SK-N-SH treated with all-trans-retinoic acid at 6 μM for 48 hours (cell line): ENCODE results near the gene PLET1.

ENCODE experiments used
- ARNTL ChIP-seq: fragments of 450-650 bp; formaldehyde crosslinking; IDR thresholded peaks from 2 replicates; pipeline ENCODE4 v1.5.0; 2020; ENCODE audit warnings: low read depth, mild to moderate bottlenecking, moderate library complexity, borderline replicate concordance
- BACH2 ChIP-seq: fragments of 250-450 bp; sonication (Bioruptor Pico); IDR thresholded peaks from 2 replicates; pipeline ENCODE4 v1.9.0; 2021; ENCODE audit warnings: mild to moderate bottlenecking, borderline replicate concordance
- ESRRG ChIP-seq: fragments of 250-450 bp; sonication (Bioruptor Pico); IDR thresholded peaks from 2 replicates; pipeline ENCODE4 v1.6.1; 2021; ENCODE audit warnings: mild to moderate bottlenecking
- OSR1 ChIP-seq: fragments of 250-450 bp; sonication (Bioruptor Pico); IDR thresholded peaks from 2 replicates; pipeline ENCODE4 v1.8.0; 2022; ENCODE audit warnings: moderate library complexity, mild to moderate bottlenecking, inconsistent platforms
- PATZ1 ChIP-seq: fragments of 250-450 bp; sonication (Bioruptor Pico); IDR thresholded peaks from 2 replicates; pipeline ENCODE4 v1.8.0; 2020; ENCODE audit warnings: mild to moderate bottlenecking, moderate library complexity, borderline replicate concordance
- PPARA ChIP-seq: fragments of 250-450 bp; sonication (Bioruptor Pico); IDR thresholded peaks from 2 replicates; pipeline ENCODE4 v1.5.0; 2020; ENCODE audit warnings: mild to moderate bottlenecking, borderline replicate concordance
- RARB ChIP-seq: fragments of 250-450 bp; sonication (Bioruptor Pico); IDR thresholded peaks from 2 replicates; pipeline ENCODE4 v1.8.0; 2021; ENCODE audit warnings: mild to moderate bottlenecking, moderate library complexity
- SNAI2 ChIP-seq: fragments of 250-450 bp; sonication (Bioruptor Pico); IDR thresholded peaks from 2 replicates; pipeline ENCODE4 v1.5.0; 2020; ENCODE audit warnings: mild to moderate bottlenecking, moderate library complexity
- ZC3H10 ChIP-seq: fragments of 250-450 bp; sonication (Bioruptor Pico); IDR thresholded peaks from 2 replicates; pipeline ENCODE4 v1.5.1; 2021; ENCODE audit warnings: mild to moderate bottlenecking, moderate library complexity
- ZFP30 ChIP-seq: fragments of 450-650 bp; formaldehyde crosslinking; IDR thresholded peaks from 2 replicates; pipeline ENCODE4 v1.5.0; 2022; ENCODE audit warnings: mild to moderate bottlenecking, moderate library complexity

- TF ChIP-seq ARNTL (no peak), SNAI2 (CRISPR knock-in tag) (no peak), ZFP30 (CRISPR knock-in tag) (no peak), ESRRG (CRISPR knock-in tag) (no peak), ZC3H10 (CRISPR knock-in tag) (no peak), PPARA (no peak), PATZ1 (CRISPR knock-in tag) (no peak), RARB (CRISPR knock-in tag) (no peak), BACH2 (CRISPR knock-in tag) (no peak), OSR1 (CRISPR knock-in tag) (no peak)
Observed at GRCh38 chr11:112270551-112271180, 10.0 kb upstream of the PLET1 start.
